Stimulated activated CD4-positive, alpha-beta T cell treated with anti-CD3 and anti-CD28 coated beads, Interleukin-12 subunit alpha, Interleukin-12 subunit beta, amount 100 ng/mL, for 4 hours (primary cell): ENCODE results near the gene MEIOC.
"Not testable (repeated sequence)": the region's sequence is repeated elsewhere in the genome, so short reads cannot be mapped to it uniquely, and the experiment has no call there.

ENCODE experiments used
- DNase-seq: peaks from one replicate; pipeline ENCODE4 v3.0.0-alpha.2; 2020

MEIOC gene

GRCh38 chr17:44655983-44656710 lies at the start of gene MEIOC:
Gene MEIOC, plus strand, starts transcription at chr17:44656468. Its CDS starts 146 bp downstream, at chr17:44656614.
- peak; percentile 34 for DNase-seq

- no peak for DNase-seq
Measured at GRCh38 chr17:44606658-44607057, 49.6 kb upstream of the MEIOC start.

- no peak for DNase-seq
Measured at GRCh38 chr17:44607836-44608690, 48.2 kb upstream of the MEIOC start.

- no peak for DNase-seq
Measured at GRCh38 chr17:44608727-44609435, 47.4 kb upstream of the MEIOC start.

GRCh38 chr17:44610331-44610730 lies 45.9 kb upstream of the MEIOC start:
- no peak for DNase-seq

GRCh38 chr17:44610871-44611270 lies 45.4 kb upstream of the MEIOC start:
- DNase-seq: no peak

- no peak for DNase-seq
Measured at GRCh38 chr17:44614862-44615261, 41.4 kb upstream of the MEIOC start.

- not testable (repeated sequence) for DNase-seq
Measured at GRCh38 chr17:44618652-44619051, 37.6 kb upstream of the MEIOC start.

- no peak for DNase-seq
Measured at GRCh38 chr17:44623070-44623725, 33.1 kb upstream of the MEIOC start.

- DNase-seq: no peak
Measured at GRCh38 chr17:44627513-44628242, 28.6 kb upstream of the MEIOC start.

- DNase-seq: no peak
Measured at GRCh38 chr17:44628243-44629188, 27.8 kb upstream of the MEIOC start.

- no peak for DNase-seq
Measured at GRCh38 chr17:44629314-44629713, 27.0 kb upstream of the MEIOC start.

- no peak for DNase-seq
Measured at GRCh38 chr17:44630703-44631102, 25.6 kb upstream of the MEIOC start.

- DNase-seq: no peak
Measured at GRCh38 chr17:44633998-44634397, 22.3 kb upstream of the MEIOC start.

- DNase-seq: not testable (repeated sequence)
Measured at GRCh38 chr17:44634401-44634800, 21.9 kb upstream of the MEIOC start.

GRCh38 chr17:44636562-44636961 lies 19.7 kb upstream of the MEIOC start:
- no peak for DNase-seq

- DNase-seq: no peak
Measured at GRCh38 chr17:44637066-44637465, 19.2 kb upstream of the MEIOC start.

GRCh38 chr17:44642834-44643233 lies 13.4 kb upstream of the MEIOC start:
- DNase-seq: no peak

- DNase-seq: no peak
Measured at GRCh38 chr17:44645341-44645740, 10.9 kb upstream of the MEIOC start.

- DNase-seq: no peak
Measured at GRCh38 chr17:44646280-44646679, 10.0 kb upstream of the MEIOC start.

- DNase-seq: no peak
Measured at GRCh38 chr17:44647736-44648135, 8.5 kb upstream of the MEIOC start.
